HG03097 (cell line): Measurements from ENCODE around the gene PSAT1.

Experiments used
- ATAC-seq: cut with Tn5 transposase; IDR thresholded peaks from one replicate; pipeline ENCODE4 v1.9.1; 2021; ENCODE audit not compliant: unreplicated experiment, low FRiP score

Gene PSAT1

GRCh38 chr9:78358329-78359051, 61.6 kb downstream of the PSAT1 start:
- ATAC-seq = no peak

DNA sequence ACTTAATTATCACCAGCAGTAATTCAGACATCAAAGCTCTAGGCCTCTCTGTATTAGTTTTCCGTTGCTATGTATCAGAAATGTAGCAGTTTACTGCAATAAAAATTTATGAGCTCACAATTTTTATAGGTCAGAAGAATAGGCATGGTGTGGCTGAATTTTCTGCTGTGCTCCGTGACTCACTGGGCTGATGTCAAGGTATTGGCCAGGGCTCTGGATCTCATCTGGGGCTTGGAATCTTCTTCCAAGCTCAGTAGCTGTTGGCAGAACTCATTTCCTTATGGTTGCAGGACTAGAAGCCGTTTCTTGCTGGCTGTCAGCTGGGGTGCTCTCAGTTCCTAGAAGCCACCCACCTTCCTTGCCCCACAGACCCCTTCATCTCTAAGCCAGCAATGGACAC, 66.3 kb downstream of the PSAT1 start:
- no peak for ATAC-seq

GRCh38 chr9:78365748-78366697, 69.1 kb downstream of the PSAT1 start:
- ATAC-seq = no peak

DNA sequence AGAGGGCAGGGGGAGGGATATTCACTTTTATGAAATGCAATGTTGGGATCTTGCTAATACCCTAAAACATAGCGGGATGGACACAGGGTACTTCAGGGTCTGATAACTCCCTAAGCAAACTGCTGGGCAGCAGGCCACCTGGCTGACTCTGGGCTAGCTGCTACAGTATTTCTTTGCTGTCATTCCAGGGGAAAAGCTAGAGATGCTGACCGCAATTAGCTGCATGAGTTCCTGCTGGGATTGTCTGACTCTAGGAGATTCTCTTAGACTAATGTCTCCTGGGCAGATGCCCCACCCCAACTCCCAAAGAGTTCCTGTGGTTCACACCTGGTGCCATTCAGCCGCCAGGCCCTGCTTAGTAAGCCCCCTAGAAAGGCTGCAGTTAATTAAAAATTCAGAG, 69.9 kb downstream of the PSAT1 start:
- ATAC-seq = no peak

- no peak for ATAC-seq
These were observed 71.3 kb downstream of the PSAT1 start for GRCh38 chr9:78368236-78368635.

DNA sequence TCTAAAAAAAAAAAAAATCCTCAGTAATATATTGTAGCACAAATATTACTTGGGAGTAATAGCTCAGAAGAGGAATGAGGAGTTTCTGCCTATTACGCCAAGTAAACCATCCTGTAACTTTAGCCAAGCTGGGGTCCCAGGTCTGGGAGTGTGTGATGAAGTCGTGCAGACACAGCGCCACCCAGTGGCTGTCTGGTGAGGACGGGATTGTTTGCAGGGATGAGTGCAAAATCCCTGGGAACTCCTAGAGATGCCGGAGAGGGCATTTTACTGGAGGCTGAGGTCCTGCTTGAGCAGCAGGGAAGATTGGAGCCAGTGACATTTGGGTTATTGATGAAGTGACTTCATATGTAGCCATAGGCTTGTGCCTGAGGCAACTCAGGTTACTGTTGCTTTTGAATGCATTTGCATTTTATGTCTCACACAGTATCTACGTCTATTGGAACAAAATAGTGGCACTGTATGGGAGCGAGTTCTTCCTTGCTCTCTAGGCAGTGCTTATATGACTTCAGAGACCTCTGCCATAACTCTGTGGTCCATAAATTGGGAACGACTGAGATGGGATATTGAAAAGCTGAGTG, 72.8 kb downstream of the PSAT1 start:
- ATAC-seq = peak; percentile 58

- ATAC-seq = no peak
These were observed 74.1 kb downstream of the PSAT1 start for GRCh38 chr9:78370991-78371390.

DNA sequence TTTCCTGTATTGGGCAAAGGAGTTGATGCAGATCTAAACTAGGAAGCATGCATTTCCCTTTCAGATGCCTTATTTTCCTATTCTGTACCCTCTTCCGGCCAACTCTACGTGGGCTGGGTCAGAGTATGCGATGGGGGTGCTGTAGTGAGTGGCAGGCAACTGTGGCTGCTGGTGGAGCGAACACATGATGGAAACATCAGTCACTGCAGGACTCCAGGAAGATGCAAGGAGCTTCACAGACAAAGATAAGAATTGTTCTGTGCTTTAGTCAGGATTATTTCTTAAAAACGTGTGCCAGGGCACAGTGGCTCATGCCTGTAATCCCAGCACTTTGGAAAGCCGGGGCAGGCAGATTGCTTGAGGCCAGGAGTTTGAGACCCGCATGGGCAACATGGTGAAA, 75.1 kb downstream of the PSAT1 start:
- ATAC-seq = no peak
